H54 (cell line): ENCODE measurements around the gene PDZD2.

Experiments used
- DNase-seq: peaks from one replicate; pipeline ENCODE4 v3.0.0; 2011; ENCODE audit warnings: low spot score, mixed read lengths; ENCODE audit not compliant: insufficient read length
- FAIRE-seq: peaks from 3 replicates; lab custom pipeline; 2011; peaks lifted over from hg19 to GRCh38; lab: Jason Lieb, UNC
- POLR2A ChIP-seq: IDR thresholded peaks from 2 replicates; pipeline ENCODE4 v1.6.1; 2011; ENCODE audit warnings: low read depth, mild to moderate bottlenecking, low read length

PDZD2 gene

GRCh38 chr5:31900296-31900865, 261.4 kb downstream of the PDZD2 start:
- TF ChIP-seq POLR2A: no peak
- FAIRE-seq: no peak
- DNase-seq: no peak

GRCh38 chr5:31901807-31902530, 263.0 kb downstream of the PDZD2 start:
- FAIRE-seq: no peak
- TF ChIP-seq POLR2A: no peak
- DNase-seq: no peak

GRCh38 chr5:31908396-31908795, 269.5 kb downstream of the PDZD2 start:
- no peak for FAIRE-seq
- no peak for DNase-seq
- no peak for TF ChIP-seq POLR2A

GRCh38 chr5:31909073-31909472, 270.1 kb downstream of the PDZD2 start:
- no peak for TF ChIP-seq POLR2A
- DNase-seq (no peak), FAIRE-seq (no peak)

- no peak for FAIRE-seq
- no peak for DNase-seq
- no peak for TF ChIP-seq POLR2A
These were observed 272.6 kb downstream of the PDZD2 start for GRCh38 chr5:31911291-31912265.

- TF ChIP-seq POLR2A: no peak
- DNase-seq: no peak
- no peak for FAIRE-seq
These were observed 274.9 kb downstream of the PDZD2 start for GRCh38 chr5:31913808-31914207.

GRCh38 chr5:31916327-31916726, 277.4 kb downstream of the PDZD2 start:
- FAIRE-seq: no peak
- no peak for TF ChIP-seq POLR2A
- DNase-seq: no peak

- TF ChIP-seq POLR2A: no peak
- FAIRE-seq (no peak), DNase-seq (no peak)
These were observed 279.8 kb downstream of the PDZD2 start for GRCh38 chr5:31918739-31919138.

- TF ChIP-seq POLR2A: no peak
- FAIRE-seq (no peak), DNase-seq (peak; percentile 62)
These were observed 282.9 kb downstream of the PDZD2 start for GRCh38 chr5:31921852-31922305.

GRCh38 chr5:31924005-31924404, 285.1 kb downstream of the PDZD2 start:
- no peak for FAIRE-seq
- no peak for TF ChIP-seq POLR2A
- DNase-seq: no peak

GRCh38 chr5:31931874-31932273, 292.9 kb downstream of the PDZD2 start:
- DNase-seq (no peak), FAIRE-seq (no peak)
- TF ChIP-seq POLR2A: no peak

GRCh38 chr5:31934156-31934555, 295.2 kb downstream of the PDZD2 start:
- no peak for DNase-seq
- no peak for TF ChIP-seq POLR2A
- no peak for FAIRE-seq

GRCh38 chr5:31935496-31936369, 296.8 kb downstream of the PDZD2 start:
- no peak for TF ChIP-seq POLR2A
- no peak for DNase-seq

GRCh38 chr5:31936683-31937082, 297.8 kb downstream of the PDZD2 start:
- FAIRE-seq: no peak
- no peak for TF ChIP-seq POLR2A
- no peak for DNase-seq

More at GRCh38 chr5:31935496-31936369, 296.8 kb downstream of the PDZD2 start:
- no peak for FAIRE-seq
